Measurements from ENCODE around the gene PSMB8.

The PSMB8 gene

DNA sequence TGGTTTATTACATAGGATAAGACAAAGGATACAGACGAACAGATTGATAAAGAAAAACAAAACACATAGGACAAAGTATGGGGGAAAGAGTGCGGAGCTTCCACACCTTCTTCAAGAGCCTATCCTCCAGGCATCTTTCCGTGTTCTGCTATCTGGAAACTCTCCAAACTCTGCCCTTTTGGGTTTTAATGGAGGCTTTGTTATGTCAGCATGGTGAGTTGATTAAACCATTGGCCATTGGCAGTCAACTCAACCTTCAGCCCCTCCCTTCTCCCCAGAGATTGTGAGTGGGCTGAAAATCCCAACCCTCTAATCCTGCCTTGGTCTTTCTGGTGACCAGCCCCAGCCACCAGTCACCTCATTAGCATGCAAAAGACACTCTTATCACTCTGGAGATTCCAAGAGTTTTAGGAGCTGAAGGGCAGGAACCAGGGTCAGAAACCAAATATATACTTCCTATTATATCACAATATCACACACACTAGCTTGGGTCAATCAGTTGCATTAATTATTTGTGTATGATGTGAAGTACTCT is 50.9 kb downstream of the PSMB8 start:
- TF ChIP-seq JUND (IDR thresholded peaks at IDR 0.05; ENCODE audit: low read depth) = no peak
- no peak for DNase-seq (ENCODE audit: low read depth in 1 of 2, low spot score in 1 of 2)
- in situ Hi-C loops (cut with HindIII; ENCODE audit: low pct_unique_long_range_greater_than_20kb, low sequenced_read_pairs) = no loop called here
